Fibroblast of mammary gland (primary cell): ENCODE measurements around the gene PKIG.

Source experiments
- DNase-seq: peaks from one replicate; pipeline ENCODE4 v3.0.0-alpha.2; 2010; ENCODE audit warnings: low read depth
- H3K4me3 ChIP-seq: 2 replicates; pipeline ENCODE4 v1.5.1; 2011; ENCODE audit warnings: low read depth, mild to moderate bottlenecking, low read length, moderate library complexity; ENCODE audit not compliant: control insufficient read depth
- TF ChIP-seq, protein P1 (sequence below): conservative IDR thresholded peaks from 2 replicates; pipeline ENCODE4 v1.5.1; 2011; ENCODE audit warnings: low read depth, low read length, inconsistent platforms; ENCODE audit not compliant: control insufficient read depth, insufficient read depth

Gene PKIG

DNA sequence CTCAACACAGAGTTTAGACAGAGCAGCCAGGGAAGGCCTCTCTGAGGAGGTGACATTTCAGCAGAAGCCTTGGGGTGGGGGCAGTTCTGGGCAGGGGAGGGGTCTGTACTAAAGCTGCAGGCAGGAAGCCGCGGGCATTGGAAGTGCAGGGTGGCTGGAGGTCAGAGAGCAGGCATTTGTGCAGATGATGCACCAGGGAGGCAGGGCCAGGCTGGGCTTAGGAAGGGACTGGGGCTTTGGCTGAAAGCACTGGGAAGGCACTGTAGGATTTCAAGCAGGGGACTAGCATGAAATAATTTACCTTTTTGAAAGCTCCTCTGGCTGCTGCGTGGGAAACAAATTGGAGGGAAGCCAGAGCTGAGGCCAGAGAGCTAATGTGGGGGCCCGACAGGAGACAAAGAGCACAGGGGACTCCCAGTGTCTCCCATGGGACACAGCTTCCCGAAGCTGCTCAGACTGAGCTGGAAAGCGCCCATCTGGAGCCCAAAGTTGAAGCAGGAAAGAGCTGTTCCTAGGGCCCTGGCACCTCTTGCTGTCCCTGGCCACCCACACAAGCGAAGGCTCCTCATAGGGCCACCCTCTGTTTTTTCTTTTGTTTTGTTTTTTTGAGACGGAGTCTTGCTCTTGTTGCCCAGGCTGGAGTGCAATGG, 49.8 kb downstream of the PKIG start:
- TF ChIP-seq, protein P1, sequence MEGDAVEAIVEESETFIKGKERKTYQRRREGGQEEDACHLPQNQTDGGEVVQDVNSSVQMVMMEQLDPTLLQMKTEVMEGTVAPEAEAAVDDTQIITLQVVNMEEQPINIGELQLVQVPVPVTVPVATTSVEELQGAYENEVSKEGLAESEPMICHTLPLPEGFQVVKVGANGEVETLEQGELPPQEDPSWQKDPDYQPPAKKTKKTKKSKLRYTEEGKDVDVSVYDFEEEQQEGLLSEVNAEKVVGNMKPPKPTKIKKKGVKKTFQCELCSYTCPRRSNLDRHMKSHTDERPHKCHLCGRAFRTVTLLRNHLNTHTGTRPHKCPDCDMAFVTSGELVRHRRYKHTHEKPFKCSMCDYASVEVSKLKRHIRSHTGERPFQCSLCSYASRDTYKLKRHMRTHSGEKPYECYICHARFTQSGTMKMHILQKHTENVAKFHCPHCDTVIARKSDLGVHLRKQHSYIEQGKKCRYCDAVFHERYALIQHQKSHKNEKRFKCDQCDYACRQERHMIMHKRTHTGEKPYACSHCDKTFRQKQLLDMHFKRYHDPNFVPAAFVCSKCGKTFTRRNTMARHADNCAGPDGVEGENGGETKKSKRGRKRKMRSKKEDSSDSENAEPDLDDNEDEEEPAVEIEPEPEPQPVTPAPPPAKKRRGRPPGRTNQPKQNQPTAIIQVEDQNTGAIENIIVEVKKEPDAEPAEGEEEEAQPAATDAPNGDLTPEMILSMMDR: no peak
- DNase-seq: no peak
- no peak overlapping the region for H3K4me3 ChIP-seq

DNA sequence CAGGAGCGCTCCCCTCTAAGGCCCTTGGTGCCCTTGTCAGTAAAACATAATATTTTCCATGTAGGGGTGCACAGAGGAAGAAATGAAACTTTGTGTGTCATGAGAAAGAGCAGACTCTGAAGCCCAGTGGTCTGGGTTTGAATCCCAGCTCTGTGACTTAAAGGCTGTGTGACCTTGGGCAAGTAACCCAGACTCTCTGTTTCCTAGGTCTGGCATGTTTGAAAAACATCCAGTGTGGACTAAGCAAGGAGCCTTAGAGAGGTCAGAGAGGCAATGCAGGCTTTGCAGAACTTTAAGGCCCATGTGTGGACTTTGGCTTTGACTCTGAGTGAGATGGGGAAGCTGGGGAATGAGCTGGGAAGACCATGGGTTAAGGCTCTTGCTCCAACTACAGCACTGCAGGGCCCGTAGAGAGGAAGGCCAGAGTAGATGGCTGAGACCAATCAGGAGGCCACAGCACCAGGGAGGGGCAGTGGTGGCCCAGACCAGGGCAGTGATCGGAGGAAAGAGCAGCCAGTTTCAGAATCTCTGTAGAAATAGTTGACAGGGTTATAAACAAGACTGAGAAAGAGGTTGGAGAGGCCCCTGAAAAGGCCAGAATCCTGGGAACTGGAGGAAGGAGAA, 50.9 kb downstream of the PKIG start:
- H3K4me3 ChIP-seq: no peak overlapping the region
- no peak for DNase-seq
- TF ChIP-seq, protein P1: no peak

DNA sequence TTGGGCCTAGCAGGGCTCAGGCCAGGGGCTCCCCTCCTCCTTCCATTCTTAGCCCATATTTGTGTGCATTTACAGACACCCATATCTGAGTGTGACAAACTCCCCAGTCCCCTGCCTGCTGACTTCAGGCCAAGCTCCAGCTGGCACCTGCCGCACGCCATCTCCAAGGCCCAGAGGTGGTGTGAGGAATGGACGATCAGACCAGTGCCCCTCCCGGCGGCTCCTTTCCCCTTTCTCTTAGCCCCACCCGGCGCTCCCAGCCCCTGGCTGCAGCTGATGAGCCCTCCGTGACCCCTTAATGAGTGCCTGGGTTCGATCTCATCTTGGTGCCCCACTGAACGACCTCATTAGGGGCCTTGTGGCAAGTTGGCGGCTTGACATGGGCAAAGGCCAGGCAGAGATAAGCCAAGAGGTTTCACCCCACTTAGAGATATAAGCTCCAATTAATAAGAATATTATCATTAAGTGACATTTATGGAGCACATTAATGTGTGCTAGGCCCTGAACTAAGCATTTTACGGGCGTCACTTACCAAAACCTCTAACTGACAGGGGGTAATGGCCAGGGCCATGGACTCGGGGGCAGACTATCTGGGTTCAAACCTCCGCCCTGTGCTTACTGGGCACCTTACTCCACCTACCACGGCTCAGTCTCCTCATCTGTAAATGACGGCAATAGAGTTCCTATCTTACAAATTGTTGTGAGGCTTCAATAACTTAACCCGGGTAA, 51.7 kb downstream of the PKIG start:
- TF ChIP-seq, protein P1: no peak
- DNase-seq: no peak
- no peak overlapping the region for H3K4me3 ChIP-seq

DNA sequence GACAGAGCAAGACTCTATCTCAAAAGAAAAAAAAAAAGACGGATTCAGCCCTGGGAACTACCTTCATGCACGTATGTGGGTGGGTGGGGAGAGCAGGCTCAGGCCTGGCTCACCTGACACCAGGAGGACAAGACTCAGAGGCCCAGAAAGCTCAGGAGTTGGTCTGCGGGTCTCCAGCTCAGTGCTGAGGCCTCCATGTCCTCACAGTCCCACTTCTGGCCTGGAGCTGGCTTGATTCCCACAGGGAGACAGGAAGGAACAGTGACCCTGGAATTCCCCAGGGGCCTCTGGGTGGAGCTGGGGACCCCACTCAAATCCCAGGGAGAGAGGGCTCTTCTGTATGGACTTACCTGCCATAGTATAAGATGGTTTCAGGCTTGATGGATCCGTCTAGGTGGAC, 53.5 kb downstream of the PKIG start:
- DNase-seq: no peak
- no peak overlapping the region for H3K4me3 ChIP-seq
- TF ChIP-seq, protein P1: no peak

DNA sequence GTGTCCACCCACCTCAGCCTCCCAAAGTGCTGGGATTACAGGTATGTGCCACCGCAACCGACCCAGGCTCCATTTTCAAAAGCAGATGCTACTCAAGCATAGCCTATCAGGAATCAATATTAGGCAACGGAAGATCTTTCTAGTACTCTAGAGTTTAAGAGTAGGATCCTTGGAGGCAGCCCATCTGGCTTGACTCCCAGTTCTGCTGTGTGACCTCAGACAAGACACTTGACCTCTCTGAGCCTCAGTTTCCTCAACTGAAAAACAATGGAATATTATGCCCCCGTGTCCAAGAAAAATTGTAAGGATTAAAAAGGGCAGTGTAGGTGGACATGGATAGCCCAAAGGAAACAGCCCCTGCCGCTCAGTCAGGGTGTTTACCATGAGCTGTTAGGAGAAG, 54.7 kb downstream of the PKIG start:
- DNase-seq: no peak
- H3K4me3 ChIP-seq: no peak overlapping the region
- TF ChIP-seq, protein P1: no peak

DNA sequence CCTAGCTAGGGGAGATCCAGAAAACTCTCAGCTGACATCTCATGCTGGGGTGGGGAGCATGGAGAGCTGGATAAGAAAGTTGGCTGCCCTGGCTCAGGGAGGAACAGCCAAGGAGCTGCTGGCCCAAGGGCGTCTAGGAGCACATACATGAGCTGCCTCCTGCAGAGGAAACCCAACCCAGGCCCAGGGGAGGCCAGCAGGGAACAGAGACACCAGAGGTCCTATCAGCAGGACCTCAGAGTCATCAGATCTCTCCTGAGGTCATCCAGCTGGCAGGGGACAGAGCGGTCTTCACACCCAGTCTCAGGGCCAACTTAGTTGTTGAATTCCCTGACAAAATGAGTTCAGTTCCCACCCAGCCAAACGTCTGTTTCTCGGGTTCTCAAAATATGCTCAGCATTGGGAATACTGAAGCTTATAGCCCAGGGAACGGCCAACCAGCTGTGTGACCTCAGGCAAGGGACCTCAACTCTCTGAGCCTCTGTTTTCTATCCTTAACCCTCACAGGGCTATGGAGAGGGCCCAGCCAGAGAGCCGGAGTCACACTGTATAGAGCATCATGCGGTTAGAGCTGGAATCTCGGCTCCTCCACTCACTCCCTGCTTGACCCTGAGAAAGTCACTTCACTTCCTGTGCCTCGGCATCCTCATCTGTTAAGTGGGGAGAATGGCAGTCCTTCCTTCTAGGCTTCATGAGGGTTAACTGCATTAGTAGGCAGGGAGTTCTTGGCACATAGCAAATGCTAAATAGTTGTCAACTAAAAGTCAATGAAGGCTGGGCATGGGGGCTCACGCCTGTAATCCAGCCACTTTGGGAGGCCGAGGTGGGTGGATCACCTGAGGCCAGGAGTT, 55.4 kb downstream of the PKIG start:
- TF ChIP-seq, protein P1: no peak
- H3K4me3 ChIP-seq: no peak overlapping the region
- no peak for DNase-seq
